Panc1 (cell line): ENCODE measurements around the gene SLC9A4.

ENCODE experiments used
- POLR2AphosphoS5 ChIP-seq: IDR thresholded peaks from 2 replicates; pipeline ENCODE4 v1.6.1; 2012; ENCODE audit warnings: mild to moderate bottlenecking, low read depth, low read length, moderate library complexity
- TCF7L2 ChIP-seq: IDR thresholded peaks from 2 replicates; pipeline ENCODE4 v1.6.1; 2011; ENCODE audit warnings: mild to moderate bottlenecking, low read depth, low read length, inconsistent platforms
- TF ChIP-seq, protein P1 (sequence below): fragments of 450-650 bp; IDR thresholded peaks from 2 replicates; pipeline ENCODE4 v1.5.1; 2017; ENCODE audit warnings: mild to moderate bottlenecking

DNA sequence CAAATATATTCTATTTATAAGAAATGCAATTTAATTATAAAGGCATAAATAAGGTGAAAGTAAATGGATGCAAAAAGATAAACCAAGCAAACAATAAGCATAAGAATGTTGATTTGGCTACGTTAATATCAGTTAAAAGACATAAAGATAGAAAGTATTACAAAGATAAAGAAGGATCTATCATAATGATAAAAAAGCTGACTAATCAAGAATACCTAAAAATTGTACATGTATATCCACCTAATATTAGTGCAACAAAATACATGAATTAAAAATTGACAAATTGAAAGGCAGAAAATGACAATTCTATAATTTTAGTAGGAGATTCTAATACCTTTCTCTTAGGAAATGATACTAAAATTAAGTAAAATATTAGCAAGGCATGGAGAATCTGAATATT lies 21.5 kb downstream of the SLC9A4 start:
- TF ChIP-seq POLR2AphosphoS5 (no peak), TCF7L2 (no peak)
- TF ChIP-seq, protein P1, sequence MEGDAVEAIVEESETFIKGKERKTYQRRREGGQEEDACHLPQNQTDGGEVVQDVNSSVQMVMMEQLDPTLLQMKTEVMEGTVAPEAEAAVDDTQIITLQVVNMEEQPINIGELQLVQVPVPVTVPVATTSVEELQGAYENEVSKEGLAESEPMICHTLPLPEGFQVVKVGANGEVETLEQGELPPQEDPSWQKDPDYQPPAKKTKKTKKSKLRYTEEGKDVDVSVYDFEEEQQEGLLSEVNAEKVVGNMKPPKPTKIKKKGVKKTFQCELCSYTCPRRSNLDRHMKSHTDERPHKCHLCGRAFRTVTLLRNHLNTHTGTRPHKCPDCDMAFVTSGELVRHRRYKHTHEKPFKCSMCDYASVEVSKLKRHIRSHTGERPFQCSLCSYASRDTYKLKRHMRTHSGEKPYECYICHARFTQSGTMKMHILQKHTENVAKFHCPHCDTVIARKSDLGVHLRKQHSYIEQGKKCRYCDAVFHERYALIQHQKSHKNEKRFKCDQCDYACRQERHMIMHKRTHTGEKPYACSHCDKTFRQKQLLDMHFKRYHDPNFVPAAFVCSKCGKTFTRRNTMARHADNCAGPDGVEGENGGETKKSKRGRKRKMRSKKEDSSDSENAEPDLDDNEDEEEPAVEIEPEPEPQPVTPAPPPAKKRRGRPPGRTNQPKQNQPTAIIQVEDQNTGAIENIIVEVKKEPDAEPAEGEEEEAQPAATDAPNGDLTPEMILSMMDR = no peak
